Endothelial cell of umbilical vein (primary cell): ENCODE measurements around the gene TNIK. TPM values are rescaled to one million over a fixed set of nuclear protein-coding genes. Genes with fewer than 3 reads are reported as not detected.

Source experiments
- BruUV-seq: library from RNA; stranded (reverse); fragments of 400-500 nt; replicated peaks from 2 replicates; lab custom pipeline; 2021; lab: Mats Ljungman, UMichigan
- CTCF ChIA-PET: fragments of 300-600, 350-600 bp; sonication (Branson Sonifier 250); formaldehyde crosslinking; loops from one replicate; lab custom pipeline; 2021; ENCODE audit warnings: antibody characterized with exemption, inconsistent platforms; lab: Charles Lee
- POLR2A ChIA-PET: fragments of 300-600, 350-600 bp; sonication (Branson Sonifier 250); formaldehyde crosslinking; loops from one replicate; lab custom pipeline; 2021; ENCODE audit warnings: antibody characterized with exemption, inconsistent platforms; lab: Charles Lee
- DNase-seq: peaks from one replicate; pipeline ENCODE4 v3.0.0-alpha.2; 2011; ENCODE audit warnings: low read depth, low spot score
- FAIRE-seq: peaks from 2 replicates; lab custom pipeline; 2011; peaks lifted over from hg19 to GRCh38; lab: Jason Lieb, UNC
- H2AFZ ChIP-seq: 2 replicates; pipeline ENCODE4 v1.6.0; 2012; ENCODE audit warnings: low read depth, low read length, control low read depth, inconsistent platforms
- H3K27ac ChIP-seq: 2 replicates; pipeline ENCODE4 v1.5.1; 2011; ENCODE audit warnings: low read depth, mild to moderate bottlenecking, control low read depth, low read length, moderate library complexity; ENCODE audit not compliant: insufficient read depth
- H3K27me3 ChIP-seq, 2 experiments: 2 replicates each; pipeline versions ENCODE4 v1.6.0 to v1.6.1; 2011; ENCODE audit warnings: low read length in 2 of 2, mixed read lengths in 1 of 2; ENCODE audit not compliant: control insufficient read depth in 2 of 2, insufficient read depth in 2 of 2
- H3K36me3 ChIP-seq, 2 experiments: 2 replicates in 1 of 2; 3 replicates in 1 of 2; pipeline ENCODE4 v1.5.1; 2011; ENCODE audit warnings: low read length in 2 of 2, mild to moderate bottlenecking in 1 of 2, moderate library complexity in 1 of 2; ENCODE audit not compliant: control insufficient read depth in 2 of 2, insufficient read depth in 2 of 2; ENCODE audit errors: extremely low read depth in 1 of 2
- H3K4me1 ChIP-seq: 3 replicates; pipeline ENCODE4 v1.5.1; 2011; ENCODE audit warnings: mild to moderate bottlenecking, low read length; ENCODE audit not compliant: control insufficient read depth, insufficient read depth; ENCODE audit errors: extremely low read depth
- H3K4me2 ChIP-seq: 2 replicates; pipeline ENCODE4 v1.6.1; 2011; ENCODE audit warnings: low read length, control low read depth, mixed read lengths; ENCODE audit not compliant: insufficient read depth
- H3K4me3 ChIP-seq, 3 experiments: fragments of 200-600 bp in 1 of 3; sonication (generic), shearing (Covaris generic) in 1 of 3; replicated peaks in 1 of 3; 2 replicates each; pipeline ENCODE4 v1.5.1; 2011 to 2016; ENCODE audit warnings: control low read depth in 3 of 3, low read length in 3 of 3, mild to moderate bottlenecking in 2 of 3, inconsistent platforms in 1 of 3, low read depth in 1 of 3, moderate library complexity in 1 of 3; ENCODE audit not compliant: insufficient read depth in 1 of 3
- H3K79me2 ChIP-seq: 2 replicates; pipeline ENCODE4 v1.6.0; 2012; ENCODE audit warnings: low read length, inconsistent platforms; ENCODE audit not compliant: control insufficient read depth, insufficient read depth
- H3K9ac ChIP-seq: replicated peaks from 2 replicates; pipeline ENCODE3; 2011; ENCODE audit warnings: low read length, control low read depth; ENCODE audit not compliant: insufficient read depth; ENCODE audit errors: extremely low read depth
- H3K9me1 ChIP-seq: replicated peaks from 3 replicates; pipeline ENCODE4 v1.6.0; 2011; ENCODE audit warnings: mild to moderate bottlenecking, low read length; ENCODE audit not compliant: control insufficient read depth, insufficient read depth; ENCODE audit errors: extremely low read depth
- H3K9me3 ChIP-seq: replicated peaks from 2 replicates; pipeline ENCODE4 v1.5.1; 2012; ENCODE audit warnings: low read length, inconsistent platforms; ENCODE audit not compliant: control insufficient read depth, insufficient read depth
- H4K20me1 ChIP-seq: replicated peaks from 2 replicates; pipeline ENCODE3; 2011; ENCODE audit warnings: mild to moderate bottlenecking, low read length; ENCODE audit not compliant: control insufficient read depth, insufficient read depth; ENCODE audit errors: extremely low read depth
- EZH2 ChIP-seq: IDR thresholded peaks from 2 replicates; pipeline ENCODE4 v1.6.1; 2012; ENCODE audit warnings: borderline replicate concordance, low read depth, mild to moderate bottlenecking, moderate library complexity, low read length, inconsistent platforms; ENCODE audit not compliant: severe bottlenecking
- FOS ChIP-seq: IDR thresholded peaks from 2 replicates; pipeline ENCODE4 v1.6.1; 2011; ENCODE audit warnings: mild to moderate bottlenecking, low read length, moderate library complexity, borderline replicate concordance; ENCODE audit not compliant: insufficient read depth
- GATA2 ChIP-seq: IDR thresholded peaks from 2 replicates; pipeline ENCODE4 v1.7.0; 2011; ENCODE audit warnings: low read depth, mild to moderate bottlenecking, moderate library complexity, mixed read lengths, low read length; ENCODE audit not compliant: insufficient read length, insufficient read depth
- JUN ChIP-seq: IDR thresholded peaks from 2 replicates; pipeline ENCODE4 v1.6.1; 2011; ENCODE audit warnings: borderline replicate concordance, low read depth; ENCODE audit not compliant: insufficient read length, insufficient read depth
- MYC ChIP-seq: IDR thresholded peaks from one replicate; pipeline ENCODE4 v1.6.1; 2011; ENCODE audit warnings: mild to moderate bottlenecking, low read depth, low read length
- POLR2A ChIP-seq: IDR thresholded peaks from 2 replicates; pipeline ENCODE4 v1.6.1; 2012; ENCODE audit warnings: low read depth, mild to moderate bottlenecking, control low read depth, low read length
- POLR2AphosphoS5 ChIP-seq: IDR thresholded peaks from 2 replicates; pipeline ENCODE4 v1.6.1; 2012; ENCODE audit warnings: low read depth, mild to moderate bottlenecking, control low read depth, low read length, moderate library complexity; ENCODE audit not compliant: insufficient read depth
- dilution Hi-C: fragments of 300-500 bp; cut with MboI; formaldehyde crosslinking; loops from one replicate; pipeline ENCODE4 v1.15.0; 2019; ENCODE audit warnings: low sequenced_read_pairs; ENCODE audit not compliant: extremely low pct_ligation_motif_present
- intact Hi-C: fragments of 100-400 bp; cut with micrococcal nuclease; formaldehyde crosslinking; loops from one replicate; pipeline ENCODE4 v1.10.0; 2022
- polyA plus RNA-seq, 4 experiments: library from polyadenylated mRNA; depleted of rRNA in 3 of 4; stranded (reverse) in 3 of 4; unstranded in 1 of 4; fragments of >200 nt; gene quantifications; 2 replicates each; pipeline versions ENCODE4 v1.2.1 to v1.2.3, GENCODE V29; 2011 to 2012; ENCODE audit warnings: missing spikeins in 1 of 4
- total RNA-seq: library from RNA; stranded (reverse); gene quantifications from 2 replicates; pipeline ENCODE4 v1.2.3, GENCODE V29; 2021
- TF ChIP-seq, protein P1 (sequence below): IDR thresholded peaks from 2 replicates; pipeline ENCODE4 v1.6.1; 2011; ENCODE audit not compliant: insufficient read depth, insufficient read length
- TF ChIP-seq, protein P2 (sequence below), 2 donors: IDR thresholded peaks; 1 replicate in 1 of 2; 2 replicates in 1 of 2; pipeline ENCODE4 v1.5.1; 2011; ENCODE audit warnings: low read length in 2 of 2, mild to moderate bottlenecking in 2 of 2, moderate library complexity in 2 of 2, control low read depth in 1 of 2, inconsistent platforms in 1 of 2, low read depth in 1 of 2; ENCODE audit not compliant: insufficient read depth in 1 of 2; ENCODE audit errors: extremely low read depth in 1 of 2

TNIK gene
- total and polyA plus RNA-seq, 2 donors (not counting 3 experiments of a cell fraction or from before 2014, with no cell fraction given) = 10.9 to 39.7 TPM

DNA sequence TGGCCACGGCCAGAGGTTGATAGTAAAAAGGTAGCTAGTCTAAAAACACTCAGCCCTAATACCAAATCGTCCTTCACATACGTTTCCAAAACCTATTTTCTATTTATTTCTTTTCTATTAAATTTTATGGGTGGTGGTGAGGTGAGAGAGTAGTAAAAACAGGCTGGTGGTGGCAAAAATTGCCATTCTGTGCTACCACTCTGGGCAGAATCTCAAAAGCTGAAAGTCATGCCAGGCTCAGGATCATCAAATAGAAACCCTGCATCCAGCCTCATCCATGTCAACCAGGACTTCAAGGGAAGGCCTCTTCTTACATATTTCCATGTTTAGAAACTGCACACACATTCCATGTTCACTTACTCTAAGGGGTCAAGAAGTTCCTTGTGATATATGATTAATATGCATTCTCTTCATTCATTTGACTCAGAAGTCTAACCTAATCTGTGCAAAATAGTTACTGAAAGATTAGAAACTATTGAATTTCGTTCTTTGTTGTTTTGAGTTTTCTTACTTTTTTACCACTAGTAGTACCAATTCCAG lies 153.1 kb downstream of the TNIK start:
- H2AFZ ChIP-seq = no peak overlapping the region
- FAIRE-seq (no peak), DNase-seq (no peak)
- no TSS peak for BruUV-seq
- H3K9me3 ChIP-seq = no peaks in the 10 kb centered on the region
- dilution Hi-C loops = no loop called here
- no peaks in the 10 kb centered on the region for H3K9me1 ChIP-seq
- no peak overlapping the region for H3K4me3 ChIP-seq
- H3K9ac ChIP-seq = no peak overlapping the region
- peak overlapping the region; percentile 23 for H3K27ac ChIP-seq
- intact Hi-C loops = no loop called here
- no peak overlapping the region for H3K4me2 ChIP-seq
- peaks cover 25% of the 10 kb centered on the region for H3K4me1 ChIP-seq
- no peaks in the 10 kb centered on the region for H3K36me3 ChIP-seq
- TF ChIP-seq JUN (no peak), POLR2AphosphoS5 (no peak), MYC (no peak), FOS (no peak), EZH2 (no peak), GATA2 (no peak), POLR2A (no peak)
- TF ChIP-seq, protein P1, sequence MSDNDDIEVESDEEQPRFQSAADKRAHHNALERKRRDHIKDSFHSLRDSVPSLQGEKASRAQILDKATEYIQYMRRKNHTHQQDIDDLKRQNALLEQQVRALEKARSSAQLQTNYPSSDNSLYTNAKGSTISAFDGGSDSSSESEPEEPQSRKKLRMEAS = no peak
- TF ChIP-seq, protein P2, sequence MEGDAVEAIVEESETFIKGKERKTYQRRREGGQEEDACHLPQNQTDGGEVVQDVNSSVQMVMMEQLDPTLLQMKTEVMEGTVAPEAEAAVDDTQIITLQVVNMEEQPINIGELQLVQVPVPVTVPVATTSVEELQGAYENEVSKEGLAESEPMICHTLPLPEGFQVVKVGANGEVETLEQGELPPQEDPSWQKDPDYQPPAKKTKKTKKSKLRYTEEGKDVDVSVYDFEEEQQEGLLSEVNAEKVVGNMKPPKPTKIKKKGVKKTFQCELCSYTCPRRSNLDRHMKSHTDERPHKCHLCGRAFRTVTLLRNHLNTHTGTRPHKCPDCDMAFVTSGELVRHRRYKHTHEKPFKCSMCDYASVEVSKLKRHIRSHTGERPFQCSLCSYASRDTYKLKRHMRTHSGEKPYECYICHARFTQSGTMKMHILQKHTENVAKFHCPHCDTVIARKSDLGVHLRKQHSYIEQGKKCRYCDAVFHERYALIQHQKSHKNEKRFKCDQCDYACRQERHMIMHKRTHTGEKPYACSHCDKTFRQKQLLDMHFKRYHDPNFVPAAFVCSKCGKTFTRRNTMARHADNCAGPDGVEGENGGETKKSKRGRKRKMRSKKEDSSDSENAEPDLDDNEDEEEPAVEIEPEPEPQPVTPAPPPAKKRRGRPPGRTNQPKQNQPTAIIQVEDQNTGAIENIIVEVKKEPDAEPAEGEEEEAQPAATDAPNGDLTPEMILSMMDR (IDR thresholded peaks at IDR 0.05; ENCODE audit: extremely low read depth in 1 of 2, insufficient read depth in 1 of 2, low read depth in 1 of 2, low read length in 2 of 2) = no peak
- CTCF ChIA-PET = interaction anchor here (1.4 kb wide), 1 partner anchor 30 kb away, joined by 4 read pairs; no protein-coding TSS in a partner anchor
- H3K79me2 ChIP-seq = peaks cover 27% of the 10 kb centered on the region
- no peaks in the 10 kb centered on the region for H4K20me1 ChIP-seq
- no peaks in the 10 kb centered on the region for H3K27me3 ChIP-seq
- POLR2A ChIA-PET = no interaction called here
